SK-N-SH treated with all-trans-retinoic acid at 6 μM for 48 hours (cell line): ENCODE results near the gene CCT6A.
A peak's percentile ranks its signal among the peaks of the same experiment; 100 is the strongest.

ENCODE experiments used
- ATAC-seq: fragments of 200-7000 bp; cut with Tn5 transposase; 3 replicates; pipeline ENCODE4 v1.9.1; 2020; ENCODE audit warnings: mild to moderate bottlenecking, moderate library complexity
- ARNTL ChIP-seq: fragments of 450-650 bp; formaldehyde crosslinking; IDR thresholded peaks from 2 replicates; pipeline ENCODE4 v1.5.0; 2020; ENCODE audit warnings: low read depth, mild to moderate bottlenecking, moderate library complexity, borderline replicate concordance
- BACH2 ChIP-seq: fragments of 250-450 bp; sonication (Bioruptor Pico); IDR thresholded peaks from 2 replicates; pipeline ENCODE4 v1.9.0; 2021; ENCODE audit warnings: mild to moderate bottlenecking, borderline replicate concordance
- CREB5 ChIP-seq: fragments of 250-450 bp; sonication (Bioruptor Pico); IDR thresholded peaks from 2 replicates; pipeline ENCODE4 v1.5.1; 2020; ENCODE audit warnings: low read depth, mild to moderate bottlenecking, moderate library complexity
- CSDC2 ChIP-seq: fragments of 250-450 bp; sonication (Bioruptor Pico); IDR thresholded peaks from 2 replicates; pipeline ENCODE4 v1.5.0; 2020; ENCODE audit warnings: mild to moderate bottlenecking, moderate library complexity
- ESRRG ChIP-seq: fragments of 250-450 bp; sonication (Bioruptor Pico); IDR thresholded peaks from 2 replicates; pipeline ENCODE4 v1.6.1; 2021; ENCODE audit warnings: mild to moderate bottlenecking
- GLIS3 ChIP-seq: fragments of 250-450 bp; sonication (Bioruptor Pico); IDR thresholded peaks from 2 replicates; pipeline ENCODE4 v1.5.0; 2020; ENCODE audit warnings: mild to moderate bottlenecking, moderate library complexity
- ISL1 ChIP-seq: fragments of 250-450 bp; sonication (Bioruptor Pico); IDR thresholded peaks from 2 replicates; pipeline ENCODE4 v2.1.2; 2022; ENCODE audit warnings: mild to moderate bottlenecking, moderate library complexity
- OSR1 ChIP-seq: fragments of 250-450 bp; sonication (Bioruptor Pico); IDR thresholded peaks from 2 replicates; pipeline ENCODE4 v1.8.0; 2022; ENCODE audit warnings: moderate library complexity, mild to moderate bottlenecking, inconsistent platforms
- POU6F1 ChIP-seq: fragments of 250-450 bp; sonication (Bioruptor Pico); IDR thresholded peaks from 2 replicates; pipeline ENCODE4 v1.8.0; 2021; ENCODE audit warnings: low read depth, mild to moderate bottlenecking, moderate library complexity, borderline replicate concordance
- PPARA ChIP-seq: fragments of 250-450 bp; sonication (Bioruptor Pico); IDR thresholded peaks from 2 replicates; pipeline ENCODE4 v1.5.0; 2020; ENCODE audit warnings: mild to moderate bottlenecking, borderline replicate concordance
- RARB ChIP-seq: fragments of 250-450 bp; sonication (Bioruptor Pico); IDR thresholded peaks from 2 replicates; pipeline ENCODE4 v1.8.0; 2021; ENCODE audit warnings: mild to moderate bottlenecking, moderate library complexity
- SNAI2 ChIP-seq: fragments of 250-450 bp; sonication (Bioruptor Pico); IDR thresholded peaks from 2 replicates; pipeline ENCODE4 v1.5.0; 2020; ENCODE audit warnings: mild to moderate bottlenecking, moderate library complexity
- TCF4 ChIP-seq: fragments of 250-450 bp; sonication (Bioruptor Pico); IDR thresholded peaks from 2 replicates; pipeline ENCODE4 v1.8.0; 2021; ENCODE audit warnings: mild to moderate bottlenecking, moderate library complexity, borderline replicate concordance
- TOX ChIP-seq: fragments of 250-450 bp; sonication (Bioruptor Pico); IDR thresholded peaks from 2 replicates; pipeline ENCODE4 v1.8.0; 2021; ENCODE audit warnings: mild to moderate bottlenecking, moderate library complexity, borderline replicate concordance
- TSHZ2 ChIP-seq: fragments of 250-450 bp; sonication (Bioruptor Pico); IDR thresholded peaks from 2 replicates; pipeline ENCODE4 v1.5.0; 2020; ENCODE audit warnings: mild to moderate bottlenecking, moderate library complexity
- ZC3H10 ChIP-seq: fragments of 250-450 bp; sonication (Bioruptor Pico); IDR thresholded peaks from 2 replicates; pipeline ENCODE4 v1.5.1; 2021; ENCODE audit warnings: mild to moderate bottlenecking, moderate library complexity
- ZFP3 ChIP-seq: fragments of 250-450 bp; sonication (Bioruptor Pico); IDR thresholded peaks from 2 replicates; pipeline ENCODE4 v1.5.0; 2020; ENCODE audit warnings: mild to moderate bottlenecking, moderate library complexity
- ZFP30 ChIP-seq: fragments of 450-650 bp; formaldehyde crosslinking; IDR thresholded peaks from 2 replicates; pipeline ENCODE4 v1.5.0; 2022; ENCODE audit warnings: mild to moderate bottlenecking, moderate library complexity
- ZNF70 ChIP-seq: fragments of 450-650 bp; formaldehyde crosslinking; IDR thresholded peaks from 2 replicates; pipeline ENCODE4 v1.5.0; 2020; ENCODE audit warnings: mild to moderate bottlenecking, moderate library complexity
- ZNF8 ChIP-seq: fragments of 450-650 bp; formaldehyde crosslinking; IDR thresholded peaks from 2 replicates; pipeline ENCODE4 v1.5.0; 2020; ENCODE audit warnings: mild to moderate bottlenecking, moderate library complexity
- TF ChIP-seq, protein P1 (sequence below): fragments of 250-450 bp; sonication (Bioruptor Pico); IDR thresholded peaks from 2 replicates; pipeline ENCODE4 v1.5.1; 2021; ENCODE audit warnings: mild to moderate bottlenecking, moderate library complexity

The CCT6A gene

GRCh38 chr7:56051053-56051338 lies 569 bp upstream of the CCT6A start:
- TF ChIP-seq ZNF8 (CRISPR knock-in tag) (no peak), ZC3H10 (CRISPR knock-in tag) (no peak), SNAI2 (0 out of 2 replicates have a peak, but pooled peaks have one; percentile 19)
- peak; percentile 1; the same call in 2 of the 3 replicates for ATAC-seq

DNA sequence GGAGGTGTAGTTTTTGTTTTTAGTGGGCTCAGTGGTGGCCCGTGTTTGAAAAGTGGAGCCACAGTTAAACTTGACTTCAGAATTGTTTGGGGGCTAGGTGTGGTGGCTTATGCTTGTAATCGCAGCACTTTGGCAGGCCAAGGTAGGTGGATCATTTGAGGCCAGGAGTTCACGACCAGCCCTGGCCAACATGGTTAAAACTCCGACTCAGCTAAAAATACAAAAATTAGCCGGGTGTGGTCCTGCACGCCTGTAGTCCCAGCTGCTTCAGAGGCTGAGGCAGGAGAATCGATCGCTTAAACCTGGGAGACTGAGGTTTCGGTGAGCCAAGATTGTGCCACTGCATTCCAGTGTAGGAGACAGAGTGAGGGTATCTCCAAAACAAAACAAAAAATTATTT lies 1.8 kb downstream of the CCT6A start:
- ATAC-seq: no peak
- TF ChIP-seq TOX (CRISPR knock-in tag): no peak
- no peak for TF ChIP-seq TSHZ2 (CRISPR knock-in tag)
- no peak for TF ChIP-seq GLIS3 (CRISPR knock-in tag)
- TF ChIP-seq BACH2 (CRISPR knock-in tag): no peak
- TF ChIP-seq PPARA (CRISPR knock-in tag): no peak
- TF ChIP-seq ESRRG (CRISPR knock-in tag): no peak
- no peak for TF ChIP-seq ARNTL
- TF ChIP-seq, protein P1, sequence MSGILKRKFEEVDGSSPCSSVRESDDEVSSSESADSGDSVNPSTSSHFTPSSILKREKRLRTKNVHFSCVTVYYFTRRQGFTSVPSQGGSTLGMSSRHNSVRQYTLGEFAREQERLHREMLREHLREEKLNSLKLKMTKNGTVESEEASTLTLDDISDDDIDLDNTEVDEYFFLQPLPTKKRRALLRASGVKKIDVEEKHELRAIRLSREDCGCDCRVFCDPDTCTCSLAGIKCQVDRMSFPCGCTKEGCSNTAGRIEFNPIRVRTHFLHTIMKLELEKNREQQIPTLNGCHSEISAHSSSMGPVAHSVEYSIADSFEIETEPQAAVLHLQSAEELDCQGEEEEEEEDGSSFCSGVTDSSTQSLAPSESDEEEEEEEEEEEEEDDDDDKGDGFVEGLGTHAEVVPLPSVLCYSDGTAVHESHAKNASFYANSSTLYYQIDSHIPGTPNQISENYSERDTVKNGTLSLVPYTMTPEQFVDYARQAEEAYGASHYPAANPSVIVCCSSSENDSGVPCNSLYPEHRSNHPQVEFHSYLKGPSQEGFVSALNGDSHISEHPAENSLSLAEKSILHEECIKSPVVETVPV (CRISPR knock-in tag): no peak
- TF ChIP-seq CSDC2 (CRISPR knock-in tag): no peak
- TF ChIP-seq ZNF70 (CRISPR knock-in tag): no peak
- TF ChIP-seq TCF4: no peak
- no peak for TF ChIP-seq SNAI2
- TF ChIP-seq RARB: no peak
- TF ChIP-seq OSR1: no peak
- no peak for TF ChIP-seq ZFP3 (CRISPR knock-in tag)
- no peak for TF ChIP-seq ISL1 (CRISPR knock-in tag)
- TF ChIP-seq ZC3H10 (CRISPR knock-in tag): no peak
- no peak for TF ChIP-seq ZNF8 (CRISPR knock-in tag)

GRCh38 chr7:56053993-56054392 lies 2.4 kb downstream of the CCT6A start:
- ATAC-seq: no peak
- TF ChIP-seq ZFP3 (CRISPR knock-in tag): no peak
- TF ChIP-seq CSDC2 (CRISPR knock-in tag): no peak
- no peak for TF ChIP-seq RARB
- no peak for TF ChIP-seq ARNTL
- TF ChIP-seq ZFP30 (CRISPR knock-in tag): no peak
- TF ChIP-seq, protein P1 (CRISPR knock-in tag): no peak
- no peak for TF ChIP-seq CREB5 (CRISPR knock-in tag)
- no peak for TF ChIP-seq ZNF70 (CRISPR knock-in tag)
- TF ChIP-seq PPARA (CRISPR knock-in tag): no peak
- no peak for TF ChIP-seq ZC3H10 (CRISPR knock-in tag)
- TF ChIP-seq TOX (CRISPR knock-in tag): no peak

DNA sequence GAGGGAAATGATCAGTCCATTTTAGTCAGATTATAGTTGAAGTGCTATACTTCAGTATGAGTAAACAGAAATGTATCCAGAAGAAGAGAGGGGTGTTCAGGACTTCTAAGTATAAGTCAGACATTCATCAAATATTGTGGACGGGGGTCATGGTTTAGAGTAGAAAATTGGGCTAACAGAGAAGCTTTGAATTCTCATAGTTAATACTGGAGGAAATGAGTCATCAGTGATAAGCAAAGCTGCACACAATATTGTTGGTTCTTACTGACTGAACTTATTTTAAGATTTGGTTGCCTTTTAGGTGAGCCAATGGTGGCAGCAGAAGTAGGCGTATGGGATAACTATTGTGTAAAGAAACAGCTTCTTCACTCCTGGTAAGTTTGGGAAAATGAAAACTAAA lies 10.8 kb downstream of the CCT6A start:
- ATAC-seq: peak; percentile 11; the same call in 2 of the 3 replicates
- TF ChIP-seq ISL1 (CRISPR knock-in tag): peak; percentile 39
- TF ChIP-seq BACH2 (CRISPR knock-in tag): no peak

DNA sequence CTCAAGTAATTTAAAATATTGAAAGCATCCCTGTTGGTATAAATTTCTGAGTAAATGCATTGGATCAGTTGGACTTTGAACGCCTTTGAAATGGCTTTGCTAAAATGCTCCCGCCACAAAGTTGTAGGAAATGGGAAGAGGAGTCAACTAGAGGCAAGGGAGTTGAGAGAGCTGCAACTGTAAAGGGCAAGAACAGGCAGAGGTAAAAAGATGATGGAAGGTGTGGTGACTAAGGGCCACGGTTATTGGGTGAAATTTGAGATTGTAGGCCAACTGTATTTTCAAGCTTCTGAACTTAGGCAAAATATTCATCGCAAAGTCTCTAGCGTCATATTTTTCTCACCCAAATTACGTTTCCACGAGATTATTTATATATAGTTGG lies 11.9 kb downstream of the CCT6A start:
- no peak for TF ChIP-seq POU6F1 (CRISPR knock-in tag)
- TF ChIP-seq ZNF8 (CRISPR knock-in tag): no peak
- TF ChIP-seq ARNTL: no peak
- no peak for TF ChIP-seq RARB
- TF ChIP-seq TCF4: no peak
- TF ChIP-seq, protein P1 (CRISPR knock-in tag): no peak
- no peak for TF ChIP-seq ESRRG (CRISPR knock-in tag)
- no peak for ATAC-seq
